GM12878 (cell line): Measurements from ENCODE around the gene CCDC102B.

Source experiments
- BRCA1 ChIP-seq: IDR thresholded peaks from 2 replicates; pipeline ENCODE4 v1.6.1; 2011; ENCODE audit warnings: low read depth, low read length, improper control_type of control experiment
- CBX5 ChIP-seq: sonication (generic); IDR thresholded peaks from 2 replicates; pipeline ENCODE4 v1.6.1; 2016; ENCODE audit warnings: low read depth, moderate library complexity, mild to moderate bottlenecking, inconsistent platforms
- CREB1 ChIP-seq: IDR thresholded peaks from 2 replicates; pipeline ENCODE4 v1.6.1; 2012; ENCODE audit warnings: low read depth, mild to moderate bottlenecking, inconsistent platforms
- EP300 ChIP-seq, 2 experiments: fragments of 150-350 bp in 1 of 2; IDR thresholded peaks; 2 replicates each; pipeline ENCODE4 v1.6.1; 2011 to 2012; ENCODE audit warnings: low read depth in 2 of 2, low read length in 2 of 2, borderline replicate concordance in 1 of 2, improper control_type of control experiment in 1 of 2, inconsistent platforms in 1 of 2; ENCODE audit not compliant: control insufficient read depth in 1 of 2
- HDAC2 ChIP-seq: fragments of 200-600 bp; sonication (generic); IDR thresholded peaks from 2 replicates; pipeline ENCODE4 v1.6.1; 2017
- MTA3 ChIP-seq: IDR thresholded peaks from 2 replicates; pipeline ENCODE4 v1.6.1; 2012; ENCODE audit warnings: low read length, inconsistent platforms, borderline replicate concordance
- POLR2A ChIP-seq: IDR thresholded peaks from 2 replicates; pipeline ENCODE4 v1.6.1; 2011; ENCODE audit warnings: low read depth, mild to moderate bottlenecking, low read length
- POLR2AphosphoS2 ChIP-seq: IDR thresholded peaks from 2 replicates; pipeline ENCODE4 v1.6.1; 2011; ENCODE audit warnings: low read depth, mild to moderate bottlenecking, low read length, improper control_type of control experiment, moderate library complexity
- ZNF217 ChIP-seq: fragments of 450-650 bp; IDR thresholded peaks from 2 replicates; pipeline ENCODE4 v1.6.1; 2017; ENCODE audit warnings: antibody characterized with exemption, mild to moderate bottlenecking
- TF ChIP-seq, protein P1 (sequence below), 3 experiments: IDR thresholded peaks in 2 of 3; conservative IDR thresholded peaks in 1 of 3; 2 replicates each; pipeline ENCODE4 v1.5.1; 2011; ENCODE audit warnings: low read depth in 3 of 3, low read length in 3 of 3, mild to moderate bottlenecking in 3 of 3, control low read depth in 2 of 3, moderate library complexity in 2 of 3, inconsistent platforms in 1 of 3, mixed read lengths in 1 of 3; ENCODE audit not compliant: control insufficient read depth in 2 of 3, insufficient read depth in 1 of 3; ENCODE audit errors: extremely low read depth in 1 of 3

GRCh38 chr18:68793951-68794350 is 3.9 kb upstream of the CCDC102B start:
- TF ChIP-seq ZNF217 (no peak), POLR2AphosphoS2 (no peak), POLR2A (no peak), MTA3 (no peak), EP300 (IDR thresholded peaks at IDR 0.05; ENCODE audit: borderline replicate concordance in 1 of 2, control insufficient read depth in 1 of 2, low read depth in 2 of 2, low read length in 2 of 2) (no peak), BRCA1 (no peak), CREB1 (no peak), HDAC2 (no peak), CBX5 (no peak)
- TF ChIP-seq, protein P1, sequence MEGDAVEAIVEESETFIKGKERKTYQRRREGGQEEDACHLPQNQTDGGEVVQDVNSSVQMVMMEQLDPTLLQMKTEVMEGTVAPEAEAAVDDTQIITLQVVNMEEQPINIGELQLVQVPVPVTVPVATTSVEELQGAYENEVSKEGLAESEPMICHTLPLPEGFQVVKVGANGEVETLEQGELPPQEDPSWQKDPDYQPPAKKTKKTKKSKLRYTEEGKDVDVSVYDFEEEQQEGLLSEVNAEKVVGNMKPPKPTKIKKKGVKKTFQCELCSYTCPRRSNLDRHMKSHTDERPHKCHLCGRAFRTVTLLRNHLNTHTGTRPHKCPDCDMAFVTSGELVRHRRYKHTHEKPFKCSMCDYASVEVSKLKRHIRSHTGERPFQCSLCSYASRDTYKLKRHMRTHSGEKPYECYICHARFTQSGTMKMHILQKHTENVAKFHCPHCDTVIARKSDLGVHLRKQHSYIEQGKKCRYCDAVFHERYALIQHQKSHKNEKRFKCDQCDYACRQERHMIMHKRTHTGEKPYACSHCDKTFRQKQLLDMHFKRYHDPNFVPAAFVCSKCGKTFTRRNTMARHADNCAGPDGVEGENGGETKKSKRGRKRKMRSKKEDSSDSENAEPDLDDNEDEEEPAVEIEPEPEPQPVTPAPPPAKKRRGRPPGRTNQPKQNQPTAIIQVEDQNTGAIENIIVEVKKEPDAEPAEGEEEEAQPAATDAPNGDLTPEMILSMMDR (IDR thresholded peaks at IDR 0.05 in 2 of 3, conservative IDR thresholded peaks at IDR 0.05 in 1 of 3; ENCODE audit: control insufficient read depth in 2 of 3, extremely low read depth in 1 of 3, insufficient read depth in 1 of 3, low read depth in 3 of 3, low read length in 3 of 3): no peak
